ENCODE data around the gene INTS6L. TPM values are rescaled to one million over a fixed set of nuclear protein-coding genes. Genes with fewer than 3 reads are reported as not detected.
"Not testable (repeated sequence)": the region's sequence is repeated elsewhere in the genome, so short reads cannot be mapped to it uniquely, and the experiment has no call there.

Gene INTS6L
- total RNA-seq, 1 donor from 2014 or later = 5.0 TPM

GRCh38 chrX:135522132-135522530 is 1.7 kb downstream of the INTS6L start:
- DNase-seq (ENCODE audit: low read depth) = no peak

GRCh38 chrX:135522878-135523693 is 2.6 kb downstream of the INTS6L start:
- no peak for DNase-seq (ENCODE audit: low read depth)

GRCh38 chrX:135528254-135528653 is 7.8 kb downstream of the INTS6L start:
- DNase-seq (ENCODE audit: low read depth) = no peak

GRCh38 chrX:135528756-135529155 is 8.3 kb downstream of the INTS6L start:
- no peak for DNase-seq (ENCODE audit: low read depth)

- no peak for DNase-seq (ENCODE audit: low read depth)
Measured at GRCh38 chrX:135530097-135530496, 9.6 kb downstream of the INTS6L start.

- no peak for DNase-seq (ENCODE audit: low read depth)
Measured at GRCh38 chrX:135531813-135532212, 11.4 kb downstream of the INTS6L start.

- DNase-seq (ENCODE audit: low read depth) = no peak
Measured at GRCh38 chrX:135535077-135535940, 14.8 kb downstream of the INTS6L start.

- no peak for DNase-seq (ENCODE audit: low read depth)
Measured at GRCh38 chrX:135536877-135537276, 16.4 kb downstream of the INTS6L start.

- no peak for DNase-seq (ENCODE audit: low read depth)
Measured at GRCh38 chrX:135541351-135541750, 20.9 kb downstream of the INTS6L start.

GRCh38 chrX:135543172-135543571 is 22.7 kb downstream of the INTS6L start:
- no peak for DNase-seq (ENCODE audit: low read depth)

- no peak for DNase-seq (ENCODE audit: low read depth)
Measured at GRCh38 chrX:135543924-135544323, 23.5 kb downstream of the INTS6L start.

GRCh38 chrX:135544338-135544948 is 24.0 kb downstream of the INTS6L start:
- DNase-seq (ENCODE audit: low read depth) = no peak

GRCh38 chrX:135547767-135548166 is 27.3 kb downstream of the INTS6L start:
- DNase-seq (ENCODE audit: low read depth) = no peak

- DNase-seq (ENCODE audit: low read depth) = no peak
Measured at GRCh38 chrX:135549519-135549918, 29.1 kb downstream of the INTS6L start.

- DNase-seq (ENCODE audit: low read depth) = no peak
Measured at GRCh38 chrX:135556055-135556454, 35.6 kb downstream of the INTS6L start.

GRCh38 chrX:135557344-135557743 is 36.9 kb downstream of the INTS6L start:
- no peak for DNase-seq (ENCODE audit: low read depth)

- DNase-seq (ENCODE audit: low read depth) = peak; percentile 1
Measured at GRCh38 chrX:135572436-135572835, 52.0 kb downstream of the INTS6L start.

- no peak for DNase-seq (ENCODE audit: low read depth)
Measured at GRCh38 chrX:135581496-135581895, 61.0 kb downstream of the INTS6L start.

GRCh38 chrX:135585153-135585552 is 64.7 kb downstream of the INTS6L start:
- no peak for DNase-seq (ENCODE audit: low read depth)

- DNase-seq (ENCODE audit: low read depth) = no peak
Measured at GRCh38 chrX:135591871-135592270, 71.4 kb downstream of the INTS6L start.

- not testable (repeated sequence) for DNase-seq (ENCODE audit: low read depth)
Measured at GRCh38 chrX:135594049-135594448, 73.6 kb downstream of the INTS6L start.

- not testable (repeated sequence) for DNase-seq (ENCODE audit: low read depth)
Measured at GRCh38 chrX:135594453-135594852, 74.0 kb downstream of the INTS6L start.

Data from myocyte (in vitro differentiated cells).